ENCODE data around the gene OPRD1.

OPRD1 gene

DNA sequence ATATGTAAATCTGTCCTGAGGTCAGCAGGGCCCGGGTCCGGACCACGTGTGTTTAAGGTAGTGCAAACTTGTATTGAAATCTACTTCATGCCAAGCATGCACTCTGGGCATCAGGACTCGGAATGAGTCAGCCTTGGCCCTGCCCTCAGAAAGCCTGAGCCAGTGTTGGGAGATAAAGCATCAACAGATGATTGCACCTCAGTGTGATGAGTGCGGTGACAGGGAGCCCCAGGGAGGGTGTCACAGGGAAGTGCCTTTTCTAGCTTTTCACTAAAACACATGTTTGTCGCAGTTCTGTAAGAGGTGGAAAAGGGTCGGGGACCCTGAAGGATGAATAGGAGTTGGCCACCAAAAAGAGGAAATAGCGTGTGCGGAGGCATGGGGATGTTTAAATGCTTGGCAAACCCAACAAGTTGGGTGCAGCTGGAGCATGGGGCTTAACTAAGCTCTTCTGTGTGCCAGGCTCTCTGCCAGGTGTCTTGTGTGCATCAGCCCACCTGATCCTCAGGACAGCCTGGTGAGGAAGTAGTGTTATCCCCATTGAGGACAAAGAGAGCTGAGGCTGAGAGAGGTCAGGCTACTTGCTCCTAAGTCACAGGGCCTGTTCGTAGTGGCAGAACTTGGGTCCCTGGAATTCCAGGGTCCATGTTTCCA lies 54.2 kb downstream of the OPRD1 start:
- Histone ChIP-seq H3K27me3 (ENCODE audit: control insufficient read depth in 1 of 2, insufficient read depth in 1 of 2, low read length in 2 of 2) (peaks cover 20 to 79% of the 10 kb centered on the region in 2 experiments), H3K4me3 (ENCODE audit: insufficient read depth in 1 of 2, low read depth in 1 of 2, low read length in 2 of 2) (no peak overlapping the region), H3K9me3 (ENCODE audit: control insufficient read depth, low read length) (no peaks in the 10 kb centered on the region), H3K27ac (ENCODE audit: low read length, poor library complexity, severe bottlenecking) (no peak overlapping the region), H2BK5ac (ENCODE audit: low read depth, low read length, poor library complexity, severe bottlenecking) (no peak overlapping the region), H3K36me3 (ENCODE audit: control insufficient read depth in 1 of 2, insufficient read depth in 2 of 2, low read depth in 1 of 2, low read length in 2 of 2) (peaks cover 0 to 6% of the 10 kb centered on the region in 2 experiments), H3K79me1 (replicated peaks; ENCODE audit: low read length, poor library complexity, severe bottlenecking) (no peaks in the 10 kb centered on the region), H4K8ac (ENCODE audit: low read length) (no peak overlapping the region), H3K9ac (ENCODE audit: low read length) (no peak overlapping the region), H3K23ac (ENCODE audit: low read length in 2 of 2) (no peak overlapping the region), H4K91ac (ENCODE audit: low read length) (no peak overlapping the region), H2AFZ (ENCODE audit: low read depth, low read length) (no peak overlapping the region), H2BK15ac (ENCODE audit: low read depth, poor library complexity, severe bottlenecking) (no peak overlapping the region), H2BK12ac (ENCODE audit: low read length in 2 of 2) (no peak overlapping the region), H3K4me2 (ENCODE audit: low read length, poor library complexity, severe bottlenecking) (no peak overlapping the region), H3K18ac (ENCODE audit: low read depth in 1 of 2, low read length in 2 of 2) (no peak overlapping the region), H2AK5ac (ENCODE audit: low read length, severe bottlenecking) (no peak overlapping the region), H3K4me1 (ENCODE audit: control insufficient read depth, insufficient read depth, low read depth, low read length) (peaks cover 19% of the 10 kb centered on the region), H3K4ac (ENCODE audit: low read depth in 1 of 2, low read length in 2 of 2) (no peak overlapping the region), H3K14ac (ENCODE audit: low read length in 2 of 2) (no peak overlapping the region), H2BK120ac (ENCODE audit: low read depth, low read length) (no peak overlapping the region)
- DNase-seq: no peak
- 79% methylated on average over 10 of the region's 10 CpGs for WGBS

DNA sequence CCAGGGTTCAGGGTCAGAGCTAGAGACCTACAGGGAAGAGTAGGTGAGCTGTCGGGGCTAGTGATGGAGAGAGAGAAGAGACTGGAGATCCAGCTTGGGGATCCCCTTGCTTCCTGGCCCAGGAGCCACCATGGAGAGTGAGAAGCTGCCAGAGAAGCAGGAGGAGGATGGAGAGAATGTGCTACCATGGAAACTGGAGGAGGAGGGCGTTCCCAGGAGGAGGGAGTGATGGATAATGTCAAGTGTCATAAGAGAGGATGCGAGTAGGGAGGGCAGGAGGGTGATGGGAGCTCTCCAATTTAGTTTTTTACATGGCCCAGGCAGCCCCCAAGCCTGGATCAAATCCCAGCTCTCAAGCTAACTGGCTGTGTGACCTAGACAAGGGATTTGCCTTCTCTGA lies 55.9 kb downstream of the OPRD1 start:
- Histone ChIP-seq H2BK12ac (ENCODE audit: low read length in 2 of 2) (no peak overlapping the region), H3K4me3 (ENCODE audit: insufficient read depth in 1 of 2, low read depth in 1 of 2, low read length in 2 of 2) (no peak overlapping the region), H3K14ac (ENCODE audit: low read length in 2 of 2) (no peak overlapping the region), H3K36me3 (ENCODE audit: control insufficient read depth in 1 of 2, insufficient read depth in 2 of 2, low read depth in 1 of 2, low read length in 2 of 2) (peaks cover 0 to 3% of the 10 kb centered on the region in 2 experiments), H3K79me1 (replicated peaks; ENCODE audit: low read length, poor library complexity, severe bottlenecking) (no peaks in the 10 kb centered on the region), H2BK5ac (ENCODE audit: low read depth, low read length, poor library complexity, severe bottlenecking) (no peak overlapping the region), H3K9me3 (ENCODE audit: control insufficient read depth, low read length) (no peaks in the 10 kb centered on the region), H2AK5ac (ENCODE audit: low read length, severe bottlenecking) (no peak overlapping the region), H3K9ac (ENCODE audit: low read length) (no peak overlapping the region), H4K8ac (ENCODE audit: low read length) (no peak overlapping the region), H2BK120ac (ENCODE audit: low read depth, low read length) (no peak overlapping the region), H3K23ac (ENCODE audit: low read length in 2 of 2) (no peak overlapping the region), H3K27ac (ENCODE audit: low read length, poor library complexity, severe bottlenecking) (no peak overlapping the region), H3K4me1 (ENCODE audit: control insufficient read depth, insufficient read depth, low read depth, low read length) (peaks cover 24% of the 10 kb centered on the region), H4K91ac (ENCODE audit: low read length) (no peak overlapping the region), H3K4me2 (ENCODE audit: low read length, poor library complexity, severe bottlenecking) (no peak overlapping the region), H3K18ac (ENCODE audit: low read depth in 1 of 2, low read length in 2 of 2) (no peak overlapping the region), H3K27me3 (ENCODE audit: control insufficient read depth in 1 of 2, insufficient read depth in 1 of 2, low read length in 2 of 2) (peaks cover 20 to 78% of the 10 kb centered on the region in 2 experiments), H3K4ac (ENCODE audit: low read depth in 1 of 2, low read length in 2 of 2) (no peak overlapping the region), H2BK15ac (ENCODE audit: low read depth, poor library complexity, severe bottlenecking) (no peak overlapping the region), H2AFZ (ENCODE audit: low read depth, low read length) (no peak overlapping the region)
- no peak for DNase-seq
- 85% methylated on average over 3 of the region's 3 CpGs for WGBS

DNA sequence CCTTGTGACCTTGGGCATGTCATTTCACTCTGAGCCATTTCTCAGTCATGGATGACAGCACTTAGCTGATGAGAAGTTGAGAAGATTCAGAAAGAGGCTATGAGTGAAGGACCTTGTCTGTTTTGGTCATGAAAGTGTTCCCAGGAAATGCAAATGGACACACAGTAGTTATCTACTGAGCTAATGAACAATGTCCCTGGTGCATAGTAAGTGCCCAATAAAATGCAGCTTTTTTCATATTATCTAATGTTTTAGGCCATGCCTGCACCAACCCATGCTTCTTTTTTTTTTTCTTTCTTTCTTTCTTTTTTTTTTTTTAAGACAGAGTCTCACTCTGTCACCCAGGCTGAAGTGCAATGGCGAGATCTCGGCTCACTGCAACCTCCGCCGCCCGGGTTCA lies 58.0 kb downstream of the OPRD1 start:
- Histone ChIP-seq H3K18ac (ENCODE audit: low read depth in 1 of 2, low read length in 2 of 2) (no peak overlapping the region), H3K14ac (ENCODE audit: low read length in 2 of 2) (no peak overlapping the region), H2BK5ac (ENCODE audit: low read depth, low read length, poor library complexity, severe bottlenecking) (no peak overlapping the region), H4K8ac (ENCODE audit: low read length) (no peak overlapping the region), H2BK120ac (ENCODE audit: low read depth, low read length) (no peak overlapping the region), H4K91ac (ENCODE audit: low read length) (no peak overlapping the region), H3K79me1 (replicated peaks; ENCODE audit: low read length, poor library complexity, severe bottlenecking) (no peaks in the 10 kb centered on the region), H3K9ac (ENCODE audit: low read length) (no peak overlapping the region), H3K4ac (ENCODE audit: low read depth in 1 of 2, low read length in 2 of 2) (no peak overlapping the region), H3K4me1 (ENCODE audit: control insufficient read depth, insufficient read depth, low read depth, low read length) (peaks cover 22% of the 10 kb centered on the region), H2BK15ac (ENCODE audit: low read depth, poor library complexity, severe bottlenecking) (no peak overlapping the region), H2AFZ (ENCODE audit: low read depth, low read length) (no peak overlapping the region), H2AK5ac (ENCODE audit: low read length, severe bottlenecking) (no peak overlapping the region), H2BK12ac (ENCODE audit: low read length in 2 of 2) (no peak overlapping the region), H3K27ac (ENCODE audit: low read length, poor library complexity, severe bottlenecking) (no peak overlapping the region), H3K23ac (ENCODE audit: low read length in 2 of 2) (no peak overlapping the region), H3K9me3 (ENCODE audit: control insufficient read depth, low read length) (no peaks in the 10 kb centered on the region), H3K27me3 (ENCODE audit: control insufficient read depth in 1 of 2, insufficient read depth in 1 of 2, low read length in 2 of 2) (peaks cover 14 to 67% of the 10 kb centered on the region in 2 experiments), H3K4me2 (ENCODE audit: low read length, poor library complexity, severe bottlenecking) (no peak overlapping the region), H3K4me3 (ENCODE audit: insufficient read depth in 1 of 2, low read depth in 1 of 2, low read length in 2 of 2) (no peak overlapping the region), H3K36me3 (ENCODE audit: control insufficient read depth in 1 of 2, insufficient read depth in 2 of 2, low read depth in 1 of 2, low read length in 2 of 2) (no peaks in the 10 kb centered on the region)
- 95% methylated on average over 5 of the region's 5 CpGs for WGBS
- DNase-seq: no peak

DNA sequence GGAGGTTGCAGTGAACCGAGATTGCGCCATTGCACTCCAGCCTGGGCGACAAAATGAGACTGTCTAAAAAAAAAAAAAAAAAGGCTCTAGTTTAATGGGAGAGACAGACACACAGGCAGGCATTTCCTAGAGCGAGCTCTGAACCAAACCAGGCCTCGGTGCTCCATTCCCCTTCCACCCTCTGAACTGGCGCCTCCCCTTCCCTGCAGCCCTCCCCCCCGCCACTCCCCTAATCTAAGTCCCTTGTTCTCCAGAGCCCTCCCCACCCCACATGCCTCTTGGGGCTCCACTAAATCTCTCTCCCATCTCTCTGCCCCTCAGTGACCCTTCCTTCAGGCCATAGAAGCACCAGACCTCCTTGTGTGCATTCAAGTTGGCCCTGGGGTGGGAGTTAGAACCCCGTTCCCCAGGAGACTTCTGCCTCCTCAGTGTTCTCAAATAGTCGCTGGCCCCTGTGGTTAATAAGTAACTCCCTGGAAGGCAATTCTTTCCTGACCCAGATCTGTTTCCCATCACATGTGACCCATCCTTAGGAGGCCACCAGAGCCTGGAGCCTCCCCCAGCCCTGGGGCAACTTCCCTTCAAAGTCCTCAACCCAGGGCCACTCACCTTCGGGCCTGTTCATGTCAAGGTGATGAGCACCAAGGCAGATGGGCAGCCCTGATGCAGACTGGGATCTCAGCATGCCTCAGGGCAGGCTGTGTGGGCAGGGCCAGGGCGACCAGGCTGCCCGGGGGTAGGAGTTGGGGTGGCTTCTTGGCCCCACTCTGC lies 59.8 kb downstream of the OPRD1 start:
- H3K27me3 ChIP-seq (ENCODE audit: control insufficient read depth in 1 of 2, insufficient read depth in 1 of 2, low read length in 2 of 2): peaks cover 9 to 57% of the 10 kb centered on the region in 2 experiments
- no peak overlapping the region for H3K18ac ChIP-seq (ENCODE audit: low read depth in 1 of 2, low read length in 2 of 2)
- H2BK5ac ChIP-seq (ENCODE audit: low read depth, low read length, poor library complexity, severe bottlenecking): no peak overlapping the region
- no peak overlapping the region for H3K4me3 ChIP-seq (ENCODE audit: insufficient read depth in 1 of 2, low read depth in 1 of 2, low read length in 2 of 2)
- no peaks in the 10 kb centered on the region for H3K9me3 ChIP-seq (ENCODE audit: control insufficient read depth, low read length)
- no peak overlapping the region for H2AFZ ChIP-seq (ENCODE audit: low read depth, low read length)
- no peak overlapping the region for H3K4me2 ChIP-seq (ENCODE audit: low read length, poor library complexity, severe bottlenecking)
- no peak overlapping the region for H3K14ac ChIP-seq (ENCODE audit: low read length in 2 of 2)
- no peak overlapping the region for H4K8ac ChIP-seq (ENCODE audit: low read length)
- H3K27ac ChIP-seq (ENCODE audit: low read length, poor library complexity, severe bottlenecking): peak overlapping the region; percentile 0
- H2AK5ac ChIP-seq (ENCODE audit: low read length, severe bottlenecking): peak overlapping the region; percentile 8
- no peak overlapping the region for H2BK120ac ChIP-seq (ENCODE audit: low read depth, low read length)
- 84% methylated on average over 12 of the region's 12 CpGs for WGBS
- H2BK15ac ChIP-seq (ENCODE audit: low read depth, poor library complexity, severe bottlenecking): no peak overlapping the region
- no peaks in the 10 kb centered on the region for H3K79me1 ChIP-seq (replicated peaks; ENCODE audit: low read length, poor library complexity, severe bottlenecking)
- peaks cover 13% of the 10 kb centered on the region for H3K4me1 ChIP-seq (ENCODE audit: control insufficient read depth, insufficient read depth, low read depth, low read length)
- no peak overlapping the region for H4K91ac ChIP-seq (ENCODE audit: low read length)
- no peak overlapping the region for H3K4ac ChIP-seq (ENCODE audit: low read depth in 1 of 2, low read length in 2 of 2)
- DNase-seq: no peak
- H3K9ac ChIP-seq (ENCODE audit: low read length): no peak overlapping the region
- H3K36me3 ChIP-seq (ENCODE audit: control insufficient read depth in 1 of 2, insufficient read depth in 2 of 2, low read depth in 1 of 2, low read length in 2 of 2): no peaks in the 10 kb centered on the region
- H3K23ac ChIP-seq (ENCODE audit: low read length in 2 of 2): no peak overlapping the region
- H2BK12ac ChIP-seq (ENCODE audit: low read length in 2 of 2): no peak overlapping the region

Measured in mesenchymal stem cell (in vitro differentiated cells and primary cell).